ENCODE data around the gene A3GALT2.
A peak's percentile ranks its signal among the peaks of the same experiment; 100 is the strongest.
"Not testable (repeated sequence)": the region's sequence is repeated elsewhere in the genome, so short reads cannot be mapped to it uniquely, and the experiment has no call there.

Gene A3GALT2

GRCh38 chr1:33309351-33309750 is 11.5 kb downstream of the A3GALT2 start:
- DNase-seq = not testable (repeated sequence)

DNA sequence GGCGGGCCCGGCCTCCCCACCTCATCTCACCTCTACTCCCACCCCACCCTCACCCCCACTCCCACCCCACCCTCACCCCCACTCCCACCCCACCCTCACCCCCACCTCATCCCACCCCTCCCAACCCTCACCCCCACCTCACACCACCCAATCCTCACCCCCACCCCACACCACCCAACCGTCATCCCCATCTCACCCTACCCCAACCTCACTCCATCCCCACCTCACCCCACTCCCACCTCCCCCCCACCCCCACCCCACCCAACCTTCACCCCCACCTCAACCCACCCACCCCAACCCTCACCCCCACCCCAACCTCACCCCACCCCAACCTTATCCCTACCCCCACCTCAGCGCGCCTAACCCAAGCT is 13.4 kb downstream of the A3GALT2 start:
- no peak for DNase-seq

- DNase-seq = no peak
Observed at GRCh38 chr1:33306653-33307493, 14.0 kb downstream of the A3GALT2 start.

DNA sequence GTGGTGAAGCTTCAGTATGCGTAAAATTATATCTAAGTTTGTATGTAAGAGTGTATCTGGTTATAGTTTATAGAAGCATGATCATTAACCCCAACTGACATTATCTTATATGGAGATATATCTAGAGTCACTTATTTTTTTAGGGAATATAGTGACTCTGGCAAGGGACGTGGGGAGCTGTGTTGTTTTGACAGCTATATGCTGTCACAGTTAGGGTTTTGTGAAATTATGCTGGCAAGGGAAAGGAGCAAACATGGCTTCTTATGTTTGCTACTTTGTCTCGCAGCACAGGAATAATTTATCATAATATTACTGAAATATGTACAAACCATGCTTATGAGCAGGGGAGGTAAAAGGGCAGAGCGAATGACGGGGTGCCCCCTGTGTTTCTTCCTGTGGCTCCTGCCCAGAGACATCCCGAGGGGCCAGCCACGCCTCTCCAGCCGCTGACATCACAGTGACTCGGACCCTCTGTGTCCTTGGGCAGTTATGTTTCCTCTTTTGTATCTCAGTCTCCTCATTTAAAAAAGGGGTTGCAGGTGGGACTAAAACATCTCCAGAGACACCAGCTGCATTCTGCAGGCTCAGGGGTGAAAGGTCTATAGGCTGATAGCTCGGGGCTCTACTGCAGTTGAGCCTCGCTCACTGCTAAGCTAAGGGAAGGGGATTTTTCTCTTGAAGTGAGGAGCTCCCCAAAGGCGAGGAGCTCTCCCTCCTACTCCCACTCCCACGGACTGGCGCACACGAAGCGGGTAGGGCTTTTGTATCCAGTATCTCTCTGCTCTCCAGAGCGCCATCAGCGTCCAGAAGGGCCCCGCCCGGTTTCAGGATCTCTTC is 14.9 kb downstream of the A3GALT2 start:
- DNase-seq = no peak

DNA sequence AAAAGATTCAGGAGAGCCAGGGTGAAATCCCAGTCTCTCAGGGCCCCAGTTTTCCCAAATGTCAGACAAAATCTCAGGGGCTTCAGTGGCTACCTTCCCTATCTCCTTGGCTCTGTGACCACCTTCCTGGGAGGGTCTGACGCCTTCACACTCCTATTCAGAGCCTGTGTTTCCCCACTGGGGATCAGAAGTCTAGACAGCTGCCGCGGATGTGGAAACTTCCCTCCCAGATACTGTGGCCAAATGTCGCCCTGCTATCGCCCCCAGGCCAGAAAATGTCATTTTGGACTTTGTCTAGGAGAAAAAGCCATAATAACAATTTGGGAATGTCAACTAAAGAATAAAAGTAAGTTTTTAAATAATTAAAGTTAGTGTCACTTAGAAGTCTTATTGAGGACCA is 15.9 kb downstream of the A3GALT2 start:
- no peak for DNase-seq

DNA sequence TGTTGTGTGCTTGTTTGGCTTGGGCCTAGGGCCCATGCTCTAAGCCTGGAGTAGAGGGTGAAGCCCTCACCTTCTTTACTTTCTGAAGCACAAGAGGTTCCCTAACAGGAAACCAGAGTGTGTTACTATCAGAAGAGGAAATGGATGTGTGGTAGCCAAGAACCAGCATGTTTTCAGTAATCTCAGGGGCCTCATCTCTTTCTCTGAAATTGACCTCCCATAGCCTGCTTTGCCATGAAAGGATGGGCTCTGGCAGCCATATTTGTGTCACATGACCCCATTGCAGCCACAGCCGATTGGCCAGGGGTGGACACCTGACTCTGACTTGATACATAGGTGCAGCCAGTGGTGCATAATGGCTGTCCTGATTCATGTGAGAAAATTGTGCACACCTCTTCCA is 18.6 kb downstream of the A3GALT2 start:
- DNase-seq = no peak

DNA sequence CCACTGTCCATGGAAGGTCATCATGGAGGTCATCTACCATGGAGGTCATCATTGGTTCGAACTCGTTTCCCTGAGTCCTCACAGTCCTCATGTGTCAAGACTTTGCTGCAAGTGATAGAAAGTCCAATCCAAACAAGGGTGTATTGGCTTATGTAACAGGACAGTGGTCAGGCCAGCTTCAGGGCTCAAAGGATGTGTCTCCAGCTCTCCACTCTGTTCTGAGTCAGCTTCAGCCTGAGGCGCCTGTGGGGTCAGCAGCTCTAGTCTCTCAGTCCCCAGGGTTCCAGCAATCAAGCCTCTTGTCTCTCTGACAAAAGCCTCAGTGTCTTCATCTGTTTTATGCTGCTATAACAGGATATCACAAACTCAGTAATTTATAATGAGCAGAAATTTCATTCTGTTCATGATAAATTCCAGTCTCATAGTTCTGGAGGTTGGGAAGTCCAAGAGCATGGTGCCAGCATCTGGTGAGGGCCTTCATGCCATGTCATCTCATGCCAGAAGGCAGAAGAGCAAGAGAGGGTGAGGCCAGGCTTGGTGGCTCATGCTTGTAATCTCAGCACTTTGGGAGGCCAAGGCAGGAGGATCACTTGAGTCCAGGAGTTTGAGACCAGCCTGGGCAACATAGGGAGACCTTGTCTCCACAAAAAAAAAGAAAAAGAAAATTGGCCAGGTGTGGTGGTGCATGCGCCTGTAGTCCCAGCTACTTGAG is 19.5 kb downstream of the A3GALT2 start:
- peak; percentile 44 for DNase-seq

DNA sequence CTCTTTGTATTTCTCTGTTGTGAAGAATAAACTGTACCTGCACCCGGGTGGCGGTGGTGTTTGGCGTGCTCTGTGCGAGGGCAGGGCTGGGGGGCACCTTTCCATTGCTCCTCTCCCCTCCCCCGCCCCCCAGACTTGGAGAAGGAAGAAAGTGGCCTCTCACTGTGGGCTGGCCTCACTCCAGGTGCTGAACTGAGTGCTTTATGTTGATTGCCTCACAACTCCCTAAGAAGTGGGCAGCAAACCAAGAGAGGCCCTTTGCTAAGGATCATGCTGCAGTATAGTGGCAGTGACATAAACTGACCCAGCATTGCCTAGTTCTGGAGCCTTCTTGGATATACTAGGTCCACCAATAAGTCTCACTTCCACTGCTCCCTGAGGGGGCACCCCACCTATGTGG is 20.2 kb downstream of the A3GALT2 start:
- no peak for DNase-seq

- DNase-seq = no peak
Observed at GRCh38 chr1:33299461-33300155, 21.3 kb downstream of the A3GALT2 start.

- peak; percentile 26 for DNase-seq
Observed at GRCh38 chr1:33298623-33299277, 22.1 kb downstream of the A3GALT2 start.

GRCh38 chr1:33297911-33298622 is 22.8 kb downstream of the A3GALT2 start:
- DNase-seq = no peak

DNA sequence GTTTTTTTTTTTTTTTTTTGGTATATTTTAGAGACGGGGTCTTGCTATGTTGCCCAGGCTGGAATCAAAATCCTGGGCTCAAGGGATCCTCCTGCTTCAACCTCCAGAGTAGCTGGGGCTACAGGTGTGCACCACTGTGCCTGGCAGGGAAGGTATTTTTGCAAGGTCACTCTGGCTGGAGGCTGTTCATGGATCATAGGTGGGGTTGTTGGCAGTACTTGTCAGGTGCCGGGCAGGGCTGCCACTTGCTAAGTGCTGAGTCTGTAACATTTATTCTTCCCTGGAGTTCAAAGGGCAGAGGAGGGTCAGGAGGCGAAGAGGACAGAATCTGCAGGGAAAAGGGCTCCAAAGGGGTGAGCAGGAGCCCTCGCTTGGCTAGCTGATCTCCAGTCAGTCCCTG is 24.1 kb downstream of the A3GALT2 start:
- no peak for DNase-seq

GRCh38 chr1:33296082-33296458 is 24.8 kb downstream of the A3GALT2 start:
- DNase-seq = no peak

- DNase-seq = peak; percentile 74
Observed at GRCh38 chr1:33295450-33296081, 25.3 kb downstream of the A3GALT2 start.

GRCh38 chr1:33295023-33295422 is 25.9 kb downstream of the A3GALT2 start:
- DNase-seq = no peak

GRCh38 chr1:33294071-33295010 is 26.6 kb downstream of the A3GALT2 start:
- no peak for DNase-seq

- no peak for DNase-seq
Observed at GRCh38 chr1:33292726-33293340, 28.1 kb downstream of the A3GALT2 start.

DNA sequence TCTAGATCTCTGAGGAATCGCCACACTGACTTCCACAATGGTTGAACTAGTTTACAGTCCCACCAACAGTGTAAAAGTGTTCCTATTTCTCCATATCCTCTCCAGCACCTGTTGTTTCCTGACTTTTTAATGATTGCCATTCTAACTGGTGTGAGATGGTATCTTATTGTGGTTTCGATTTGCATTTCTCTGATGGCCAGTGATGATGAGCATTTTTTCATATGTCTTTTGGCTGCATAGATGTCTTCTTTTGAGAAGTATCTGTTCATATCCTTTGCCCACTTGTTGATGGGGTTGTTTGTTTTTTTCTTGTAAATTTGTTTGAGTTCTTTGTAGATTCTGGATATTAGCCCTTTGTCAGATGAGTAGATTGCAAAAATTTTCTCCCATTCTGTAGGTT is 30.3 kb downstream of the A3GALT2 start:
- DNase-seq = not testable (repeated sequence)

DNA sequence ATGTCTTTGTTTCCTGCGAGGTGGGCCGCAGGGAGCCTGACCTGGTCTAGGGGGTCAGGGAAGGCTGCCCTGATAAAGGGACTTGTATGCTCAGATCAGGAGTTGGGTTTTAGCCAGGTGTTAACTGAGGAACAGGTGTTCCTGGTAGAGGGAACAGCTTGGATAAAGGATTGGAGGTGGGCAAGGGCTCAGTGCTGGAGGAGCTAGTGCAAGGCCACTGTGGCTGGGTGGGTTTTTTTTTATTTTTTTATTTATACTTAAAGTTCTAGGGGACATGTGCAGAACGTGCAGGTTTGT is 31.1 kb downstream of the A3GALT2 start:
- DNase-seq = no peak

Data from T1000 (cell line).